HepG2 (cell line): ENCODE results near the gene GRAMD1B. TPM values are rescaled to one million over a fixed set of nuclear protein-coding genes. Genes with fewer than 3 reads are reported as not detected.

Source experiments
- ATAC-seq: fragments of 200-7000 bp; cut with Tn5 transposase; 3 replicates; pipeline ENCODE4 v1.9.1; 2020; ENCODE audit warnings: mild to moderate bottlenecking, moderate library complexity
- BruUV-seq: library from RNA; stranded (reverse); fragments of 400-500 nt; replicated peaks from 2 replicates; lab custom pipeline; 2021; lab: Mats Ljungman, UMichigan
- CTCF ChIA-PET: fragments of 300-600 bp; formaldehyde crosslinking; extraction: SDS; loops from one replicate; lab custom pipeline; 2021; ENCODE audit warnings: low total read pairs, inconsistent platforms, low intra/inter-chr PET ratio; lab: Yijun Ruan, JAX
- POLR2A ChIA-PET: fragments of 350-600 bp; sonication (Branson Sonifier 250); formaldehyde crosslinking; loops from one replicate; lab custom pipeline; 2020; ENCODE audit warnings: antibody characterized with exemption, inconsistent platforms; lab: Yijun Ruan, JAX
- DNase-seq: peaks from one replicate; pipeline ENCODE4 v3.0.0-alpha.2; 2015; ENCODE audit warnings: low spot score
- FAIRE-seq: peaks from 3 replicates; lab custom pipeline; 2011; peaks lifted over from hg19 to GRCh38; lab: Jason Lieb, UNC
- H2AFZ ChIP-seq: one replicate; pipeline ENCODE4 v1.6.1; 2011; ENCODE audit warnings: low read length, inconsistent platforms
- H3K27ac ChIP-seq: fragments of 300-600 bp; 3 replicates; pipeline ENCODE4 v1.8.0; 2011; ENCODE audit warnings: mixed run types, mild to moderate bottlenecking, mixed read lengths, low read length, inconsistent platforms; ENCODE audit not compliant: insufficient read depth; ENCODE audit errors: extremely low read length
- H3K27me3 ChIP-seq, 2 experiments: fragments of 200-600 bp in 1 of 2; 2 replicates in 1 of 2; 3 replicates in 1 of 2; pipeline versions ENCODE4 v1.6.0 to v1.8.0; 2011; ENCODE audit warnings: low read length in 2 of 2, mild to moderate bottlenecking in 2 of 2, moderate library complexity in 2 of 2, inconsistent platforms in 1 of 2; ENCODE audit not compliant: insufficient read depth in 2 of 2, control insufficient read depth in 1 of 2
- H3K36me3 ChIP-seq, 2 experiments: fragments of 200-600 bp in 1 of 2; replicated peaks in 1 of 2; 2 replicates in 1 of 2; 3 replicates in 1 of 2; pipeline versions ENCODE4 v1.5.1 to v1.8.0; 2011; ENCODE audit warnings: low read length in 2 of 2, inconsistent platforms in 1 of 2; ENCODE audit not compliant: insufficient read depth in 2 of 2, control insufficient read depth in 1 of 2
- H3K4me1 ChIP-seq: 2 replicates; pipeline ENCODE4 v1.5.1; 2012; ENCODE audit warnings: low read length, inconsistent platforms; ENCODE audit not compliant: insufficient read depth
- H3K4me2 ChIP-seq: 2 replicates; pipeline ENCODE4 v1.6.0; 2011; ENCODE audit warnings: low read depth, low read length, inconsistent platforms
- H3K4me3 ChIP-seq, 3 experiments: fragments of 200-600 bp in 1 of 3; sonication (generic), shearing (Covaris generic) in 1 of 3; replicated peaks in 1 of 3; 2 replicates each; pipeline ENCODE4 v1.5.1; 2011 to 2016; ENCODE audit warnings: low read length in 3 of 3, inconsistent platforms in 2 of 3, low read depth in 2 of 3, mild to moderate bottlenecking in 2 of 3, control low read depth in 1 of 3, mixed read lengths in 1 of 3; ENCODE audit not compliant: insufficient read depth in 1 of 3
- H3K79me2 ChIP-seq: one replicate; pipeline ENCODE4 v1.6.1; 2011; ENCODE audit warnings: low read length, inconsistent platforms; ENCODE audit not compliant: insufficient read depth
- H3K9ac ChIP-seq: 2 replicates; pipeline ENCODE4 v1.6.0; 2011; ENCODE audit warnings: mild to moderate bottlenecking, low read depth, low read length, inconsistent platforms; ENCODE audit not compliant: insufficient read depth
- H3K9me3 ChIP-seq: 2 replicates; pipeline ENCODE4 v1.5.1; 2012; ENCODE audit warnings: mild to moderate bottlenecking, low read length
- H4K20me1 ChIP-seq: 2 replicates; pipeline ENCODE4 v1.6.0; 2011; ENCODE audit warnings: inconsistent platforms, mild to moderate bottlenecking, low read length, moderate library complexity; ENCODE audit not compliant: insufficient read depth
- ATF1 ChIP-seq: IDR thresholded peaks from 2 replicates; pipeline ENCODE4 v1.6.1; 2016; ENCODE audit warnings: mild to moderate bottlenecking, control low read depth
- BCL6 ChIP-seq: IDR thresholded peaks from 2 replicates; pipeline ENCODE4 v1.6.1; 2016; ENCODE audit warnings: missing genetic modification reagents, missing compliant biosample characterization
- CSRNP2 ChIP-seq: sonication (generic); formaldehyde crosslinking; conservative IDR thresholded peaks from 2 replicates; pipeline ENCODE4 v1.8.0; 2022; ENCODE audit warnings: low read depth, missing genetic modification reagents
- ISL2 ChIP-seq: sonication (generic); formaldehyde crosslinking; IDR thresholded peaks from 2 replicates; pipeline ENCODE4 v1.5.0; 2020; ENCODE audit warnings: missing genetic modification reagents
- KLF12 ChIP-seq: sonication (generic); formaldehyde crosslinking; IDR thresholded peaks from 2 replicates; pipeline ENCODE4 v1.4.0; 2020; ENCODE audit warnings: missing genetic modification reagents, borderline replicate concordance
- PRDM10 ChIP-seq: sonication (generic); formaldehyde crosslinking; IDR thresholded peaks from 2 replicates; pipeline ENCODE4 v1.4.0; 2020; ENCODE audit warnings: low read depth, missing genetic modification reagents
- RBM22 ChIP-seq: fragments of 200-400 bp; formaldehyde crosslinking; optimal IDR thresholded peaks from 2 replicates; pipeline ENCODE3; 2017; ENCODE audit warnings: mild to moderate bottlenecking, low read length, moderate library complexity
- RXRA ChIP-seq: sonication (generic); formaldehyde crosslinking; IDR thresholded peaks from 2 replicates; pipeline ENCODE4 v1.5.1; 2020; ENCODE audit warnings: missing genetic modification reagents
- THYN1 ChIP-seq: sonication (generic); formaldehyde crosslinking; IDR thresholded peaks from 2 replicates; pipeline ENCODE4 v1.8.1; 2023; ENCODE audit warnings: low read depth, mild to moderate bottlenecking, moderate library complexity, missing genetic modification reagents, borderline replicate concordance
- ZNF24 ChIP-seq: fragments of 450-650 bp; IDR thresholded peaks from 2 replicates; pipeline ENCODE4 v1.6.1; 2017; ENCODE audit warnings: antibody characterized with exemption, mild to moderate bottlenecking
- WGBS: methylation state at CpG from one replicate; pipeline ENCODE4 v1.1.6; 2017; ENCODE audit warnings: low lambda C conversion rate; 5-methylcytosine and 5-hydroxymethylcytosine counted together
- in situ Hi-C: cut with HindIII; loops from 2 replicates; pipeline ENCODE4 v1.10.0; 2017; ENCODE audit warnings: low pct_unique_long_range_greater_than_20kb; ENCODE audit not compliant: extremely low pct_ligation_motif_present
- intact Hi-C: fragments of 100-400 bp; cut with micrococcal nuclease; formaldehyde crosslinking; loops from one replicate; pipeline ENCODE4 v1.10.0; 2022; ENCODE audit not compliant: unreplicated experiment
- polyA plus RNA-seq, 8 experiments: library from polyadenylated mRNA; depleted of rRNA in 3 of 8; stranded (reverse) in 7 of 8; unstranded in 1 of 8; fragments of >200 nt; fragmentation: Illumina TruSeq in 4 of 8; extraction: Trizol in 4 of 8; gene quantifications; 2 replicates each; pipeline versions ENCODE4 v1.2.1 to v1.2.3, GENCODE V29; 2011 to 2016; ENCODE audit warnings: low read depth in 4 of 8, missing spikeins in 1 of 8, mixed read lengths in 1 of 8; ENCODE audit not compliant: insufficient read depth in 1 of 8
- total RNA-seq, 5 experiments: library from RNA; depleted of rRNA; stranded (reverse); fragments of >200 nt; fragmentation: Illumina TruSeq; extraction: Trizol; gene quantifications; 2 replicates each; pipeline ENCODE4 v1.2.3, GENCODE V29; 2016; ENCODE audit warnings: low read depth in 1 of 5
- TF ChIP-seq, protein P1 (sequence below): sonication (generic); formaldehyde crosslinking; IDR thresholded peaks from 2 replicates; pipeline ENCODE4 v1.4.0; 2020; ENCODE audit warnings: missing genetic modification reagents

GRAMD1B gene
- total and polyA plus RNA-seq, 2 of the 13 experiments (the other 11 are each of a cell fraction or from before 2014, with no cell fraction given), result 0.12 TPM; not detected in 1

DNA sequence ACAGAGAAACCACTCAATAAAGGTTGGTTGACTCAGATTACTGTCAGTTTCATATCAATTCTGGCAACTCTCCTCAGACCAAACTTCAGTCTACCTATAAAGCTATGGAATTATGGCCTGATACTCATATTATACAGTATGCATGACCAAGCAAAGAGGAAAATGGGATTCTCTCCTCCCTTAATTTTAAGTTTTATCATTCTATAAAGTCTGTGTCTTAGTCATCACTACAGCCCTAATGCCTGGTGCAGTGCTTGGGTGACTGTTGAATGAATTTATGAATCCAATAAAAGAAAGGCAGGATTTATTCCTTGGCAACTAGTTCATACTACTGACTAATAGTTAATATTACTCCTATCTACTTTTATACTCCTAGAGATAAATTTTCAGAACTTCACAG is 37.6 kb upstream of the GRAMD1B start (continued):
- no peak for TF ChIP-seq PRDM10 (CRISPR knock-in tag)
- TF ChIP-seq KLF12 (CRISPR knock-in tag), result no peak

DNA sequence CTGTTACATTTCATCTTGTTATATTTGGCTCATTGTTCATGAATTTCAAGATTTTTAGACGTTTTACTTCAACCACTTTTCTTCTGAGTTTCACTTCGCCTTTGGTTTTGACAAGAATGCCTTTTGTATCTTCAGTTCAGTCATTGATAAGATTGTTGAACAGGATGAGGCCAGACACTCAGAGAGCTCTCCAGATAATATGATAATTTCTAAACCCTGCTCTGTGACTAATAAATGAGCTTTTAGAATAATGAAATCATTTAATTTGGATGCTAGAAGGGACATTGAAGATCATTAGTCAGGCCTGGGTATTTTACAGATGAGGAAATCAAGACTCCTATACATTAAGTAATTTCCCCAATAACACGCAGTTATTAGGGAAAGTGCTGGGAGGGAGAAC is 37.2 kb upstream of the GRAMD1B start:
- Histone ChIP-seq H3K36me3 (no peaks in the 10 kb centered on the region), H4K20me1 (no peaks in the 10 kb centered on the region), H3K27me3 (no peaks in the 10 kb centered on the region), H2AFZ (no peak overlapping the region), H3K4me3 (no peak overlapping the region), H3K79me2 (no peaks in the 10 kb centered on the region), H3K27ac (no peak overlapping the region), H3K4me2 (no peak overlapping the region), H3K9ac (no peak overlapping the region), H3K4me1 (no peaks in the 10 kb centered on the region), H3K9me3 (no peaks in the 10 kb centered on the region)
- ATAC-seq (no peak), FAIRE-seq (no peak), DNase-seq (no peak)
- no TSS peak for BruUV-seq
- POLR2A ChIA-PET, result no interaction called here
- intact Hi-C loops (no loop called here), in situ Hi-C loops (no loop called here)
- WGBS, result 3% methylated on average over 3 of the region's 3 CpGs
- CTCF ChIA-PET, result no interaction called here
- TF ChIP-seq RBM22 (no peak), CSRNP2 (no peak), ISL2 (CRISPR knock-in tag) (no peak), RXRA (CRISPR knock-in tag) (no peak), ATF1 (CRISPR knock-in tag) (no peak), BCL6 (no peak), ZNF24 (no peak), THYN1 (CRISPR knock-in tag) (no peak)
- TF ChIP-seq, protein P1, sequence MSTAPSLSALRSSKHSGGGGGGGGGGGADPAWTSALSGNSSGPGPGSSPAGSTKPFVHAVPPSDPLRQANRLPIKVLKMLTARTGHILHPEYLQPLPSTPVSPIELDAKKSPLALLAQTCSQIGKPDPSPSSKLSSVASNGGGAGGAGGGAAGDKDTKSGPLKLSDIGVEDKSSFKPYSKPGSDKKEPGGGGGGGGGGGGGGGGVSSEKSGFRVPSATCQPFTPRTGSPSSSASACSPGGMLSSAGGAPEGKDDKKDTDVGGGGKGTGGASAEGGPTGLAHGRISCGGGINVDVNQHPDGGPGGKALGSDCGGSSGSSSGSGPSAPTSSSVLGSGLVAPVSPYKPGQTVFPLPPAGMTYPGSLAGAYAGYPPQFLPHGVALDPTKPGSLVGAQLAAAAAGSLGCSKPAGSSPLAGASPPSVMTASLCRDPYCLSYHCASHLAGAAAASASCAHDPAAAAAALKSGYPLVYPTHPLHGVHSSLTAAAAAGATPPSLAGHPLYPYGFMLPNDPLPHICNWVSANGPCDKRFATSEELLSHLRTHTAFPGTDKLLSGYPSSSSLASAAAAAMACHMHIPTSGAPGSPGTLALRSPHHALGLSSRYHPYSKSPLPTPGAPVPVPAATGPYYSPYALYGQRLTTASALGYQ, result no peak
